HCEC 1CT (cell line): ENCODE measurements around the gene PDF.
A peak's percentile ranks its signal among the peaks of the same experiment; 100 is the strongest.
"Not testable (repeated sequence)": the region's sequence is repeated elsewhere in the genome, so short reads cannot be mapped to it uniquely, and the experiment has no call there.

Experiments used
- DNase-seq: peaks from one replicate; pipeline ENCODE4 v3.0.0-alpha.2; 2017

The PDF gene

GRCh38 chr16:69330286-69331109, at the start of gene PDF:
Gene PDF (minus strand): TSS chr16:69330588. CDS start chr16:69330570, 18 bp downstream.
- DNase-seq = peak; percentile 95

DNA sequence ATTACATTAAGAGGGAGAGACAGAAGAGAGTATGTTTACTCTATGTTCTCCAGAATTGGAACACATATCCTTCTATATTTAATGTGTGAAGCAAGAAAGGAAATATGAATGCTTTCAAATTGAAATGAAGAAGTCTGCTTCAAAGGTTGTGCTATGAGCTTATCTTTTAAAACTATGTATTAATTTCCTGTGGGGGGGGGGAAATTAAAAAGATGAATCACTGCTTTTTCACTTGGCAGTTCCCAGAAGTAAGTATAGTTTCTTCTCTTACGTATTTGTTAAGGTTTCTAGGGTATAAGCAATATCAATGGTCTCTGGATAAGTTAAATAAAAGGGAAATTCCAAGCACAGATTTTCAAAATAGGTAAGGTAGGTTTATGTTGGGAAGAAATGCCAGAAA, 48.4 kb upstream of the PDF start:
- DNase-seq = no peak

GRCh38 chr16:69378036-69378435, 47.6 kb upstream of the PDF start:
- DNase-seq = no peak

GRCh38 chr16:69376393-69377059, 46.1 kb upstream of the PDF start:
- DNase-seq = no peak

GRCh38 chr16:69373019-69373418, 42.6 kb upstream of the PDF start:
- DNase-seq = no peak

- no peak for DNase-seq
Measured at GRCh38 chr16:69371564-69371963, 41.2 kb upstream of the PDF start.

- no peak for DNase-seq
Measured at GRCh38 chr16:69368866-69369265, 38.5 kb upstream of the PDF start.

GRCh38 chr16:69367980-69368379, 37.6 kb upstream of the PDF start:
- DNase-seq = no peak

DNA sequence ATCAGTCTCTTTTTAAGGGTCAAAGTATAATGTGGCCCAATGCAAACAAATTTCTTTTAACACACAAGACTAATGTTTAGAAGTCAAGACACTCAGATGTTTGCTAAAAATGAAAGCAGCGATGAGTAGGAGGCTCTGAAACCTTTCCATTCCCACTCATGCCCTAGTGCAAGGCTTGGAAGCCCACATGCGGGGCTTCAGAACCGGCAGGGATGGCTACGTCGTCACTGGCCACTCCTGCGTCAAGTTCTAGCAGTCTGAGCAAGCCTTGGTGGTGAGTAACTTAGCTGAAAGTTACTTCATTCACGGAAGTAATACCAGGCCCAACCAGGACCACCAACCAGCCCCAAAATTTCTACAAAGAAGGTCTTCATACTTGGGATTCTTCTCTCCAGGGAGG, 36.0 kb upstream of the PDF start:
- no peak for DNase-seq

- DNase-seq = no peak
Measured at GRCh38 chr16:69365901-69366300, 35.5 kb upstream of the PDF start.

GRCh38 chr16:69364088-69364487, 33.7 kb upstream of the PDF start:
- DNase-seq = no peak

- no peak for DNase-seq
Measured at GRCh38 chr16:69363281-69363717, 32.9 kb upstream of the PDF start.

- not testable (repeated sequence) for DNase-seq
Measured at GRCh38 chr16:69360070-69360469, 29.7 kb upstream of the PDF start.

- no peak for DNase-seq
Measured at GRCh38 chr16:69351309-69352027, 21.1 kb upstream of the PDF start, which contains the start of gene TMED6. Gene TMED6 (minus strand): TSS chr16:69351786. CDS start chr16:69351753, 33 bp downstream.

DNA sequence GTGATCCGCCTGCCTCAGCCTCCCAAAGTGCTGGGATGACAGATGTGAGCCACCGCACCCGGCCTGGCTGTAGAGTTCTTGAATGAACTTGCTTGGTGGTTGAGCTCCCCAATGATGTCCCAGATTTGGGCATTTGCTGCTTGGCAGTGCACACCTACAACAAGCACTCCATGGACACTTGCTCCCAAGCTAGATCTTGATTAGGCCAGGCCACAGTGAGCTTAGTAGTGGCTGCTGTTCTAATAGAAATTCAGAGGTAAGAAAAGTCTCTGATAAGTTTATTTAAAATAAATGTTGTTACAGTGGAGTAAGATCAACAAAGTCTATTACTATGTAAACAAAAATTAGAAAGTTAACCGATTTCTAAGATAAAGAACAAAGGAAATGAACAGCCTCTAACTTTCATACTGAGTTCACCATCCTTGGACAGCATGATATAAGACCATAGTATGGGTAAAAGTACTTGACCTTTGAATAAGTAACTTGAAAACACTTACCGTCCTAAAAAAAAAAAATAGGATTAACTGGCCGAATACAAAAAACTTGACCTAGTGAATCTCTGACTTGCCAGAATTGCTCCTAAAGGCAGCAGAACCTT, 20.2 kb upstream of the PDF start:
- no peak for DNase-seq

DNA sequence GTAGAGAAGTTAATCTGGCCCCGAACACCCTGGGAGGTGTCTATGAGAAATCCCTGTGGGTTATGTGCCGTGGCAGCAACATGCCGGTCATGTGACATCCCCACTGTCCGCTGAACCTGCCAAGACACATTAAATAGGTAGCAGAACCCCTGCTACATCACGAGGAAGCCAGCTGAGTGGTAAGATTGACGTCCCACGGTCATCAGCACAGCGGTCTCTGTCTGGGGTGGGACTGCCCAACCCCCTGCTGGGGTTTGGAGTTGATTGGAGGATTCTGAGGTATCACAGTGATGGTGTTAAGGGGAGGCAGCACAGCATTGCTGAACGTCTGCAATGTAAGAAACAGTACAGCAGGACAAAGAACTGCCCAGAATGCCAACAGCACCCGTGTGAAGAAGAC, 19.1 kb upstream of the PDF start:
- DNase-seq = no peak

DNA sequence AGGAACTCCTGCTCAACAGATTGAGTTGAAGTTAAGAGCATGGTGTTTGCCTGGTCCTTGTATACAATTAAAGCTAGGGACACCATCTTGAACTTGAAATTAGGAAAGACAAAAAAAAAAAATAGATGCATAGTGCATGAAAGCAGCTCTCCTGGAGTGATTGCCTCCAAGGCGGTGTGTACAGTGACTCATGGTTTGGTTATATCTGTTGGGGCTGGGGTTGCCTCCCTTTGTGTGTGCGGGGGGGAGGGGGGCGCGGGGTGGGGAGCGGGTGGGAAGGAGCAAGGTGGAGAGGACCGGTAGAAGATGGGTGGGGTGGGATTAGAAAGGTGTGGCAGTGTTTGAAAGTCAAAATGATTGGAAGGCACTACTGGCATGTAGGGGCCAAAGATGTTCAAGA, 17.8 kb upstream of the PDF start:
- no peak for DNase-seq

- DNase-seq = no peak
Measured at GRCh38 chr16:69346683-69347082, 16.3 kb upstream of the PDF start.

DNA sequence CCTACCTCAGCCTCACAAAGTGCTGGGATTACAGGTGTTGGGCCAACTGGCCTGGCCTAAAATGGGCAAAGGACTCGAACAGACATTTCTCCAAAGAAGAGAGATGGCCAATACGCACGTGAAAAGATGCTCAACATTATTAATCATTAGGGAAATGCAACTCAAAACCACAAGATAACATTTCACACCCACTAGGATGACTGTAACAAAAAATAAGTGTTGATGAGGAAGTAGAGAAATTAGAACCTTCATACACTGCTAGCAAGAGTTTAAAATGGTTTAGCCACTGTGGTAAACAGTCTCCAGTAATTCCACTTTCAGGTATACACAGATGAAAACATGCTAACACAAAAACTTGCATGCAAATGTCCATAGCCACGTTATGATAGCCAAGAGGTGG, 15.5 kb upstream of the PDF start:
- DNase-seq = no peak

GRCh38 chr16:69344171-69344570, 13.8 kb upstream of the PDF start:
- no peak for DNase-seq

DNA sequence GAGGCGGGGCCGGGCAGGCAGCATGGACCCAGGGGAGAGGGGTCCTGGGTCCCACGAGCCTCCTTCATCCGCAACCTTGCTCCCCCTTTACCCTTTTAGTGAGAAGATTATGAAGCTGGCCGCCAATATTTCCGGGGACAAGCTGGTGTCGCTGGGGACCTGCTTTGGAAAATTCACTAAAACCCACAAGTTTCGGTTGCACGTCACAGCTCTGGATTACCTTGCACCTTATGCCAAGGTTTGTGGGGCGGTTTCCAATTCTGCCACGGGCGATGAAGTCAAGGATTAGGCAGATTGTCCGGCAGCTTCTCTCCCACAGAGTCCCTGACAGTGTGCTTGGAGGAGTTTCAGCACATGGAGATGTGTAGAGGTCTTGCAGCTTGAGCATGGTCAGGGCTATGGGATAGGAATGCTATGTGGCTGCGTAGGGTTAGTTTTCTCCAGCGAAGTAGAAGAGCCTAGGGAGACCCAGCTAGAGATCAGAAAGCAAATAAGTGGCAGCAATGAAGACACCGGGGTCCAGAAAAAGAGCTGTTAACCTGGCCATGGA, 9.8 kb upstream of the PDF start:
- DNase-seq = no peak

DNA sequence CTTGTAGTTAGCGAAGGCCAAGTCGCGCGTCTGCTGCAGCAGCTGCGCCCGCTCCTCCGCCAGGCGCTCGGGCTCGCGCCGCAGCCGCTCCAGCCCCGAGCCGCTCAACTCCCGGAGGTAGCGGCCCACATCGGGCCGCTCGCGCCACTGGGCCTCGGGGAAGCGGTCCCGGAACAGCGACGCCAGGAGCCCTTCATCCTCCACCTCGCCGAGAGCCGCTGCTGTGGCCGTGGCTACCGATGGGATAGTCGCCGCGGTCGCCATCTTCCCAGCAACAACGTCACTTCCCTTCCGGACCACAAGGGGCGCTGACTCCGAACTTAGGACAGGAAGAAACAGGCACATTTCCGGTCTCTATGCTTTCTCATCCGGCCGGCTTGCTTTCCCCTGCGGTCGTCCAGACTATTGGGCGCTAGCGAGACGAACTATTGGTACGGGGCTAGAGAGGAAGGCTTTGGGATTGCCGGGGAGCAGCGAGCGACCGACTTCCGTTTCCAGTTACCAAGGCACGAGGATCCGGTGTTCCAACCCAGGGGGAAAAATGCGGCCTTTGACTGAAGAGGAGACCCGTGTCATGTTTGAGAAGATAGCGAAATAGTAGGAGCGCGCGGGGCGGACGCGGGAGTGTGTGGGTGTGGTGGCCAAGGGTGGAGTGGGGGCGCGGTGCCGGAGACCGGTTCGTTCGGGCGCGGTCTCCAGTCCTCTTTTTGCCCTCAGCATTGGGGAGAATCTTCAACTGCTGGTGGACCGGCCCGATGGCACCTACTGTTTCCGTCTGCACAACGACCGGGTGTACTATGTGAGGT, 9.1 kb upstream of the PDF start, which contains the start of the genes COG8 and NIP7:
Gene COG8, minus strand, starts transcription at position 276 of the 806 bp plus-strand sequence. Its CDS starts 12 bp downstream, at position 264.
Gene NIP7, plus strand, starts transcription at position 484 of the 806 bp plus-strand sequence. Its CDS starts 58 bp downstream, at position 542.
- peak; percentile 99 for DNase-seq
